Measurements from ENCODE around the gene JAK1. TPM values are rescaled to one million over a fixed set of nuclear protein-coding genes. Genes with fewer than 3 reads are reported as not detected.

JAK1 gene
- total and polyA plus RNA-seq, 12 donors, result 23.4 to 155 (median 91.1) TPM

GRCh38 chr1:64866689-64867088 is 99.7 kb downstream of the JAK1 start:
- no peak overlapping the region for H3K27ac ChIP-seq
- no peak overlapping the region for H3K4me3 ChIP-seq
- peaks cover 0 to 42% of the 10 kb centered on the region in 2 donors for H3K36me3 ChIP-seq (replicated peaks in 1 of 2)
- H3K4me1 ChIP-seq (replicated peaks in 1 of 2), result peaks cover 0 to 9% of the 10 kb centered on the region in 2 donors
- TF ChIP-seq, protein P1, sequence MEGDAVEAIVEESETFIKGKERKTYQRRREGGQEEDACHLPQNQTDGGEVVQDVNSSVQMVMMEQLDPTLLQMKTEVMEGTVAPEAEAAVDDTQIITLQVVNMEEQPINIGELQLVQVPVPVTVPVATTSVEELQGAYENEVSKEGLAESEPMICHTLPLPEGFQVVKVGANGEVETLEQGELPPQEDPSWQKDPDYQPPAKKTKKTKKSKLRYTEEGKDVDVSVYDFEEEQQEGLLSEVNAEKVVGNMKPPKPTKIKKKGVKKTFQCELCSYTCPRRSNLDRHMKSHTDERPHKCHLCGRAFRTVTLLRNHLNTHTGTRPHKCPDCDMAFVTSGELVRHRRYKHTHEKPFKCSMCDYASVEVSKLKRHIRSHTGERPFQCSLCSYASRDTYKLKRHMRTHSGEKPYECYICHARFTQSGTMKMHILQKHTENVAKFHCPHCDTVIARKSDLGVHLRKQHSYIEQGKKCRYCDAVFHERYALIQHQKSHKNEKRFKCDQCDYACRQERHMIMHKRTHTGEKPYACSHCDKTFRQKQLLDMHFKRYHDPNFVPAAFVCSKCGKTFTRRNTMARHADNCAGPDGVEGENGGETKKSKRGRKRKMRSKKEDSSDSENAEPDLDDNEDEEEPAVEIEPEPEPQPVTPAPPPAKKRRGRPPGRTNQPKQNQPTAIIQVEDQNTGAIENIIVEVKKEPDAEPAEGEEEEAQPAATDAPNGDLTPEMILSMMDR (IDR thresholded peaks at IDR 0.05), result no peak
- TF ChIP-seq POLR2A (IDR thresholded peaks at IDR 0.05), result no peak
- DNase-seq, result no peak
- no peaks in the 10 kb centered on the region for H3K27me3 ChIP-seq
- 93 to 97% (median 94%) methylated on average over 10 of the region's 10 CpGs for whole genome bisulfite sequencing, 4 donors
- intact Hi-C loops (cut with DNase I), result no loop called here
- no peaks in the 10 kb centered on the region for H3K9me3 ChIP-seq (replicated peaks in 1 of 3)

GRCh38 chr1:64865105-64865757 is 101.1 kb downstream of the JAK1 start:
- no peak for DNase-seq
- Histone ChIP-seq H3K4me1 (replicated peaks in 1 of 2) (peaks cover 0 to 9% of the 10 kb centered on the region in 2 donors), H3K4me3 (no peak overlapping the region), H3K27ac (peak overlapping the region in 1 of 5 donors; percentile 6), H3K36me3 (replicated peaks in 1 of 2) (peaks cover 0 to 39% of the 10 kb centered on the region in 2 donors), H3K27me3 (no peaks in the 10 kb centered on the region), H3K9me3 (replicated peaks in 1 of 3) (no peaks in the 10 kb centered on the region)
- TF ChIP-seq POLR2A (IDR thresholded peaks at IDR 0.05), result no peak
- TF ChIP-seq, protein P1 (IDR thresholded peaks at IDR 0.05), result no peak
- 89 to 92% (median 90%) methylated on average over 6 of the region's 6 CpGs for WGBS, 4 donors
- intact Hi-C loops (cut with DNase I), result no loop called here

GRCh38 chr1:64864018-64864940 is 102.1 kb downstream of the JAK1 start:
- TF ChIP-seq POLR2A (IDR thresholded peaks at IDR 0.05), result no peak
- TF ChIP-seq, protein P1 (IDR thresholded peaks at IDR 0.05), result no peak
- peak overlapping the region in 2 of 5 donors; percentile 35 to 51 for H3K27ac ChIP-seq
- intact Hi-C loops (cut with DNase I), result no loop called here

DNA sequence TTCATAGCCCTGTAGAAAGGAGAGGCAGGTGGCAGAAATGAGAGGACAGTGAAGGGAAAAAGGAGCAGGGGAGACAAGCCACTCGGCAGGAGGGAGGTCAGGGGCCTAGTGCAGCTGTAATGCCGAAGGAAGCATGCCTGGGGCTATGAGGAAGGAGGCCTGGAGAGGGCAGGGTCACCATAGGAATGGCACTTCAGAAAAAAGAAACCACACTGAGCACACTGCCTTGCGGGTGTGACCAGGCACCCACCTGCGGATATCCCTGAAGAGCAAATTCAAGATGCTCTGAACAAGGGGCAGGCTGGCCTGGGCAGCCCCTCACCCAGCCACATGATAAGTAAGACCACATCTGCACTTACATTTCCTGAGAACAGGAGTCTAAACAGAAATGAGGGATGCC is 104.7 kb downstream of the JAK1 start:
- intact Hi-C loops (cut with DNase I), result no loop called here
- TF ChIP-seq POLR2A (IDR thresholded peaks at IDR 0.05), result no peak
- TF ChIP-seq, protein P1 (IDR thresholded peaks at IDR 0.05), result peak in 4 of 6 experiments; percentile 13 to 34 (median 30)
- Histone ChIP-seq H3K27me3 (no peaks in the 10 kb centered on the region), H3K36me3 (replicated peaks in 1 of 2) (peaks cover 0 to 52% of the 10 kb centered on the region in 2 donors), H3K27ac (no peak overlapping the region), H3K4me3 (no peak overlapping the region), H3K4me1 (replicated peaks in 1 of 2) (peaks cover 0 to 9% of the 10 kb centered on the region in 2 donors), H3K9me3 (replicated peaks in 1 of 3) (no peaks in the 10 kb centered on the region)
- DNase-seq, result peak in 2 of 7 donors; percentile 21 to 54
- WGBS, 4 donors, result 62 to 82% (median 72%) methylated on average over 4 of the region's 4 CpGs

More at GRCh38 chr1:64864018-64864940, 102.1 kb downstream of the JAK1 start:
- Histone ChIP-seq H3K27me3 (no peaks in the 10 kb centered on the region), H3K9me3 (replicated peaks in 1 of 3) (no peaks in the 10 kb centered on the region), H3K4me3 (no peak overlapping the region), H3K36me3 (replicated peaks in 1 of 2) (peaks cover 0 to 46% of the 10 kb centered on the region in 2 donors), H3K4me1 (replicated peaks in 1 of 2) (peaks cover 0 to 9% of the 10 kb centered on the region in 2 donors)
- DNase-seq, result peak; percentile 45 to 82 (median 62)
- 70 to 77% (median 72%) methylated on average over 14 of the region's 14 CpGs for WGBS, 4 donors
